Activated CD4-positive, alpha-beta T cell treated with anti-CD3 and anti-CD28 coated beads for 1 hour (primary cell): Measurements from ENCODE around the gene AHR.
"Not testable (repeated sequence)": the region's sequence is repeated elsewhere in the genome, so short reads cannot be mapped to it uniquely, and the experiment has no call there.

Experiments
- DNase-seq: peaks from one replicate; pipeline ENCODE4 v3.0.0-alpha.2; 2020

The AHR gene

DNA sequence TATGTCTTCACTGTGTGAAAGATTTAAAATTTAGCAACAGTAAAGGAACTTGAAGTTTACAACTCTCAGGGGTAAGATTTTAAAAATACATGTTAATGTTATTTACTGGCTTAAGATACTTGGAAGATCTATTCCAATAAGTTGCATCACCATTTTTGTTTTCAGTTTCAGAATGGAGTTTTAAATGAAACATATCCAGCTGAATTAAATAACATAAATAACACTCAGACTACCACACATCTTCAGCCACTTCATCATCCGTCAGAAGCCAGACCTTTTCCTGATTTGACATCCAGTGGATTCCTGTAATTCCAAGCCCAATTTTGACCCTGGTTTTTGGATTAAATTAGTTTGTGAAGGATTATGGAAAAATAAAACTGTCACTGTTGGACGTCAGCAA, 44.3 kb downstream of the AHR start:
- DNase-seq: no peak

- DNase-seq: no peak
These were observed 48.9 kb downstream of the AHR start for GRCh38 chr7:17347401-17347800.

- not testable (repeated sequence) for DNase-seq
These were observed 50.5 kb downstream of the AHR start for GRCh38 chr7:17348932-17349331.

DNA sequence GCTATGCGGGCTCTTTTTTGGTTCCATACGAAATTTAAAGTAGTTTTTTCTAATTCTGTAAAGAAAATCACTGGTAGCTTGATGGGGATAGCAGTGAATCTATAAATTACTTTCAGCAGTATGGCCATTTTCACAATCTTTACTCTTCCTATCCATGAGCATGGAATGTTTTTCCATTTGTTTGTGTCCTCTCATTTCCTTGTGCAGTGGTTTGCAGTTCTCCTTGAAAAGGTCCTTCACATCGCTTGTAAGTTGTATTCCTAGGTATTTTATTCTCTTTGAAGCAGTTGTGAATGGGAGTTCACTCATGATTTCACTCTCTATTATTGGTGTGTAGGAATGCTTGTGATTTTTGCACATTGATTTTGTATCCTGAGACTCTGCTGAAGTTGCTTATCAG, 51.9 kb downstream of the AHR start:
- not testable (repeated sequence) for DNase-seq

DNA sequence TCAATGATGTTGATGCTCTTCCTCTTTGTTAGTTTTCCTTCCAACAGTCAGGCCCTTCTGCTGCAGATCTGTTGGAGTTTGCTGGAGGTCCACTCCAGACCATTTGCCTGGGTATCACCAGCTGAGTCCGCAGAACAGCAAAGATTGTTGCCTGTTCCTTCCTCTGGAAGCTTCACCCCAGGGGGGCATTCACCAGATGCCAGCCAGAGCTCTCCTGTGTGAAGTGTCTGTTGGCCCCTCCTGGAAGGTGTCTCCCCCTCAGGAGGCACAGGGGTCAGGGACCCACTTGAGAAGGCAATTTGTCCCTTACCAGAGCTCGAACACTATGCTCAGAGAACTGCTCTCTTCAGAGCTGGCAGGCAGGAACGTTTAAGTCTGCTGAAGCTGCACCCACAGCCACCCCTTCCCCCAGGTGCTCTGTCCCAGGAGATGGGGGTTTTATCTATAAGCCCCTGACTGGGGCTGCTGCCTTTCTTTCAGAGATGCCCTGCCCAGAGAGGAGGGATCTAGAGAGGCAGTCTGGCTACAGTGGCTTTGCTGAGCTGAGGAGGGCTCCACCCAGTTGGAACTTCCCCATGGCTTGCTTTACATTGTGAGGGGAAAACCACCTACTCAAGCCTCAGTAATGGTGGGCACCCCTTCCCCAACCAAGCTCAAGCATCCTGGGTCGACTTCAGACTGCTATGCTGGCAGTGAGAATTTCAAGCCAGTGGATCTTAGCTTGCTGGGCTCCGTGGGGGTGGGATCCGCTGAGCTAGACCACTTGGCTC, 55.4 kb downstream of the AHR start:
- not testable (repeated sequence) for DNase-seq

DNA sequence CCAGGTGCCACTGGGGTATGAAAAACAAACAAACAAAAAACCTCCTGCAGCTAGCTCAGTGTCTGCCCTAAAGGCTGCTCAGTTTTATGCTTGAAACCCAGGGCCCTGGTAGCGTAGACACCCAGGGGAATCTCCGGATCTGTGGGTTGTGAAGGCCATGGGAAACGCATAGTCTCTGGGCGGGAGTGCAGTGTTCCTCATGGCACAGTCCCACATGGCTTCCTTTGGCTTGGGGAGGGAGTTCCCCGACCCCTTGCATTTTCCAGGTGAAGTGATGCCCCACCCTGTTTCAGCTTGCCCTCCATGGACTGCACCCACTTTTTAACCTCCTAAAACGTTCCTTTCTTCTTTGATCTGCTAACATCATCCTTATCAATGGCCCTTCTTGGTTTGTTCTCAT, 56.0 kb downstream of the AHR start:
- DNase-seq: no peak

DNA sequence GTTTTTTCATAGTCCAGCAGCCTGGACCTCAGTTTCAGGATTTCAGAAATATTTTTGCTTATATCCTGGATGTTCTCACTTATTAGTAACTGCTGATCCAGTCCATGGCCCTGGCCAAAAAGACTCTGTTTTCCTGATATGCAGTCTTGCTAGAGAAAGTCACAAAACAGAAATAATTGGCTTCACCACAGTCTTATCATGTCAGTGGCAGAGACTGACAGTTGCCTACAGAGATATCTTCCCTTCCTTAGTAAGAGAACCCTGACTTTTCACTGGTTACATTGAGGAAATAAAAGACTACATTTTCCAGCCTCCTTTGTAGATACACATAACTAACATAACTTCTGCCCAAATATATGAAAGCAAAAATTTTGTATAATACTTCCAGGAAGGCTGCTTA, 56.6 kb downstream of the AHR start:
- no peak for DNase-seq

- DNase-seq: no peak
These were observed 59.5 kb downstream of the AHR start for GRCh38 chr7:17357952-17358351.

DNA sequence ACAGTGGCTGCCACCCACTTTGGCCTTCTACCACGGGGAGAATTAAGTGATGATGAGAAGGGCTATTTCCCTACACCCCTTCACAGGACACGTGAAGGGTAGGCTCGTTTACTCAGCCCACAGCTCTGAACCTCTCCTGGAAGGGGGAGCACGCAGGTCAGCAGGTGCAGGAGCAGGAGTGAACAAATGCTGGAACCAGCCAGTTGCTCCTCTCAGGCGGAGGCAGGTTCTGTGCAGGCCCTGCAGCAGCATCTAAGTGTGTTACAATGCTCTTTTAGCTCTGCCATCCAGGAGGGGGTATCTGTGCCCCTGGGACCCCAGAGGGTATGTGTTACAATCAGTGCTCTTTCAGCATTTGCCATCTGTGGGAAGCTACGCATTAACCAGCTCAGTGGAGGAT, 61.2 kb downstream of the AHR start:
- no peak for DNase-seq

- no peak for DNase-seq
These were observed 64.1 kb downstream of the AHR start for GRCh38 chr7:17362439-17363105.

GRCh38 chr7:17364671-17365070, 66.2 kb downstream of the AHR start:
- no peak for DNase-seq

DNA sequence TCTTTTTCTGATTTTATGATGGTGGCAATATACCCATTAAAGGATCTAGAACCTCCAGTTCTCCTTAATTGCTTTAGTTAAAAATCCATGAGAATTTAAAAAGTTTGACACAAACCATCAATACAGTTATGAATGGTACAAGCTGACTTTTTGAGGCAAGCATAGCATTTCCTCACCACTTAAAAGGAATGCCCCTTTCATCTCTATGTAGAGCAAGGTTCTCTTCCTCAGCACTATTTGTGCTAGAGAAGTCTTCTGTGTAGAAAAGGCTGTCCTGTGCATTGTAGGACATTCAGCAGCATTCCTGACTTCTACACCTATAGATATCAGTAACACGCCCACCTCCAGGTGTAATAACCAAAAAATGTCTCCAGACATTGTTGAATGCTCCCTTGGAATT, 67.3 kb downstream of the AHR start:
- no peak for DNase-seq

GRCh38 chr7:17367502-17367901, 69.0 kb downstream of the AHR start:
- DNase-seq: no peak

GRCh38 chr7:17368856-17369524, 70.5 kb downstream of the AHR start:
- no peak for DNase-seq

- DNase-seq: no peak
These were observed 71.4 kb downstream of the AHR start for GRCh38 chr7:17369691-17370426.

- no peak for DNase-seq
These were observed 72.6 kb downstream of the AHR start for GRCh38 chr7:17370901-17371585.

DNA sequence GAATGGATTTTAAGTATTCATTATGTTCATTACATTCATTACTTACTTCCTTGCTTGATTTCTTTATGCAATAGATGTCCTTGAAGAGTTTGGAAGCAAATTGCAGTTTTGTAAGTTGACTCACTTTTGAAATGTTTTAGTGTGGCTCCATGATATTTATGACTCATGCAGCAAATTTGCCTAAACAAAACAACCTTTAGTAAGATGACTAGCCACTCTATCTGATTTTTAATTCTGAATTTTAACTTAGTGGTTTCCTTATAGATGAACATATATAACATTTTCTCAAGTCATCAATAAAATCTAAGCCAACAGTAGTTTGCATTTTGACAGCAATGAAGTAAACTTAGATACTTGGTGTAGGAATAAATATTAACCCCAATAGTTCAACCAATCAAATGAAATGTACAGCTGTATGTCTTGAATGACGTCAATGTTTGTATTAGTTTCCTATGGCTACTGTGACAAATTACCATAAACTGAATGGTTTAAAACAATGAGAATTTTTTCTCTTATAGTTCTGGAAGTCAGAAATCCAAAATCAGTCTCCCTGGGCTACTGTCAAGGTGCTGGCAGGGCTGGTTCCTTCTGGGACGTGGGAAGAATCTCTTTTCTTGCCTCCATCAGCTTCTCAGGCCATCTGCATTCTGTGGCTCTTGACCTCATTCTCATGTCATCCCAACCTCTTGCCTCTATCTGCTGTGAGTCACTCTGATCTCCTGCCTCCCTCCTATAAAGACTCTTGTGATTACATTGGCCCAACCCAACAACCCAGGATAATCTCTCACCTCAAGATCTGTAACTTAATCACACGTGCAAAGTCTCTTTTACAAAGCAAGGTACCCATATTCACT, 73.4 kb downstream of the AHR start:
- no peak for DNase-seq

GRCh38 chr7:17374157-17374556, 75.7 kb downstream of the AHR start:
- no peak for DNase-seq

DNA sequence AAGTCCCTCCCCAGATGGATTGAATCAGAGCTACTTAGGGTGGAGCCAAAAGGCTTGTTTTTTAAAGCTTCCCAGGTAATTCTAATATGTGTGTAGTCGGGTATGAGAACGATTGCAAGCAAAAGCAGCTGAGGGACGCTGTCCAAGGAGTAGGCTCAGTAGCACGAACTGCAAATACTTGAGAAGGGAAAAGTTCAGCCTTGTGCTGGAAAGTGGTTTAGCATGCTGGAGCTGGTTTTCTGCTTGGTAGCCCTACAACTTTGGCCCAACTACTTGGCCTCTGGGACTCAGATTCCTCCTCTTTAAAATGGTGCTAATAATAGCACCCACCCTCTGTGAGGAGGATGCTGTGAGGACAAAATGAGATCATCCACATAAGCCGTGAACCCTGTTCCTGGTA, 76.2 kb downstream of the AHR start:
- no peak for DNase-seq

DNA sequence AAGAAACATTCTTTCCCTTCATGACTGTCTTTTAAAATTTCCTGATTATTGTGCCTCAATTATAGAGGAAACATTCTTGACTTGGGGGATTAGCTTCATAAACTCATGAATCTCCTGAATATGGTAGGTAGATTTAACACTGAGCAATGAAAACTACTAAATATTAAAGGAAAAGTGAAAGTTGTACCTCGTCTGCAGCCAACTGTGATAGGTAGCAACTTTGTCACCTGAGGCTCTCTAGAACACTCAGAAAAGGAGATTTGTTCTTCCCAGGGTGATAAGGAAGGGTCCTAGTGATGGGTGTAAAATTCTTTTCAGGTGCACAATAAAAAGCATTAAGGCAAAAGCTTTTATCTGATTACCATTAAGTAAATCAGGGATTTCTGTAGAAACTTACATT, 78.1 kb downstream of the AHR start:
- no peak for DNase-seq

- no peak for DNase-seq
These were observed 82.5 kb downstream of the AHR start for GRCh38 chr7:17380736-17381662.
